Gastroesophageal sphincter (tissue), 3 donors: ENCODE data around the gene GSDMA.

Source experiments
- POLR2A ChIP-seq, 2 donors: fragments of 450-650 bp; IDR thresholded peaks; one replicate each; pipeline ENCODE4 v1.6.1; 2017; ENCODE audit warnings: antibody characterized with exemption in 2 of 2, mild to moderate bottlenecking in 2 of 2, moderate library complexity in 1 of 2
- TF ChIP-seq, protein P1 (sequence below), 4 experiments: fragments of 200-600 bp in 2 of 4; fragments of 450-650 bp in 2 of 4; sonication (generic) in 1 of 4; IDR thresholded peaks; one replicate each; pipeline ENCODE4 v1.5.1; 2017 to 2019; ENCODE audit warnings: antibody characterized with exemption in 4 of 4, mild to moderate bottlenecking in 2 of 4, moderate library complexity in 2 of 4

DNA sequence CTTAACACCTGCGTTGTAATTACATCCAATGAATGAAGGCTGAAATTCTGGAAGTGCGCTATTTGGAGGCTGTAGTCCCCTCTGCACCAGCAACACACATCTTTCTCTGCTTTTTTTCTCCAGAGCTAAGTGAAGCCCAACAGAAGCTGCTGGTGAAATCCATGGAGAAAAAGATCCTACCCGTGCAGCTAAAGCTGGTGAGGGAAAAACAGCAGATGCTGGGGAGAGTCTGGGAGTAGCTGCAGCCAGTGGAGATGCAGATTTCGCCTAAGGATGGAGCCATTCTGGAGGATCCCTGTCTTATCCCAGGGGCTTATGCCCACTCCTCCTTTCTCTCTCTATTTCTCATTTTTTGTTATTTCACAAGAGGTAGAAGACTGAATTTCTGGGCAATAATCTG is 13.0 kb downstream of the GSDMA start:
- no peak for TF ChIP-seq POLR2A (IDR thresholded peaks at IDR 0.05)
- TF ChIP-seq, protein P1, sequence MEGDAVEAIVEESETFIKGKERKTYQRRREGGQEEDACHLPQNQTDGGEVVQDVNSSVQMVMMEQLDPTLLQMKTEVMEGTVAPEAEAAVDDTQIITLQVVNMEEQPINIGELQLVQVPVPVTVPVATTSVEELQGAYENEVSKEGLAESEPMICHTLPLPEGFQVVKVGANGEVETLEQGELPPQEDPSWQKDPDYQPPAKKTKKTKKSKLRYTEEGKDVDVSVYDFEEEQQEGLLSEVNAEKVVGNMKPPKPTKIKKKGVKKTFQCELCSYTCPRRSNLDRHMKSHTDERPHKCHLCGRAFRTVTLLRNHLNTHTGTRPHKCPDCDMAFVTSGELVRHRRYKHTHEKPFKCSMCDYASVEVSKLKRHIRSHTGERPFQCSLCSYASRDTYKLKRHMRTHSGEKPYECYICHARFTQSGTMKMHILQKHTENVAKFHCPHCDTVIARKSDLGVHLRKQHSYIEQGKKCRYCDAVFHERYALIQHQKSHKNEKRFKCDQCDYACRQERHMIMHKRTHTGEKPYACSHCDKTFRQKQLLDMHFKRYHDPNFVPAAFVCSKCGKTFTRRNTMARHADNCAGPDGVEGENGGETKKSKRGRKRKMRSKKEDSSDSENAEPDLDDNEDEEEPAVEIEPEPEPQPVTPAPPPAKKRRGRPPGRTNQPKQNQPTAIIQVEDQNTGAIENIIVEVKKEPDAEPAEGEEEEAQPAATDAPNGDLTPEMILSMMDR (IDR thresholded peaks at IDR 0.05), result no peak
